Activated gamma-delta T cell treated with anti-CD3 and anti-CD28 coated beads, Interleukin-2, amount 50 U/mL, for 16 hours (primary cell): Measurements from ENCODE around the gene EPHB3.
"Not testable (repeated sequence)": the region's sequence is repeated elsewhere in the genome, so short reads cannot be mapped to it uniquely, and the experiment has no call there.

ENCODE experiments used
- DNase-seq: peaks from one replicate; pipeline ENCODE4 v3.0.0-alpha.2; 2020; ENCODE audit warnings: low read depth

Gene EPHB3

GRCh38 chr3:184600685-184601377, 39.2 kb downstream of the EPHB3 start:
- DNase-seq, result no peak

- no peak for DNase-seq
These were observed 40.2 kb downstream of the EPHB3 start for GRCh38 chr3:184601576-184602371.

GRCh38 chr3:184602372-184603150, 41.0 kb downstream of the EPHB3 start:
- DNase-seq, result no peak

GRCh38 chr3:184603151-184604030, 41.8 kb downstream of the EPHB3 start:
- no peak for DNase-seq

- DNase-seq, result no peak
These were observed 42.5 kb downstream of the EPHB3 start for GRCh38 chr3:184604039-184604601.

- DNase-seq, result no peak
These were observed 43.2 kb downstream of the EPHB3 start for GRCh38 chr3:184604615-184605290.

GRCh38 chr3:184608209-184608608, 46.6 kb downstream of the EPHB3 start:
- DNase-seq, result peak; percentile 7

GRCh38 chr3:184609476-184610244, 48.1 kb downstream of the EPHB3 start:
- no peak for DNase-seq

- DNase-seq, result no peak
These were observed 48.8 kb downstream of the EPHB3 start for GRCh38 chr3:184610245-184610871.

- no peak for DNase-seq
These were observed 50.2 kb downstream of the EPHB3 start for GRCh38 chr3:184611607-184612281.

- no peak for DNase-seq
These were observed 53.8 kb downstream of the EPHB3 start for GRCh38 chr3:184615396-184615795.

GRCh38 chr3:184616436-184616835, 54.9 kb downstream of the EPHB3 start:
- DNase-seq, result no peak

GRCh38 chr3:184617306-184617705, 55.7 kb downstream of the EPHB3 start:
- not testable (repeated sequence) for DNase-seq

GRCh38 chr3:184618811-184619210, 57.2 kb downstream of the EPHB3 start:
- no peak for DNase-seq

GRCh38 chr3:184619369-184619768, 57.8 kb downstream of the EPHB3 start:
- DNase-seq, result no peak

- DNase-seq, result no peak
These were observed 58.3 kb downstream of the EPHB3 start for GRCh38 chr3:184619787-184620430.

GRCh38 chr3:184620475-184621119, 59.0 kb downstream of the EPHB3 start:
- DNase-seq, result no peak

- not testable (repeated sequence) for DNase-seq
These were observed 60.6 kb downstream of the EPHB3 start for GRCh38 chr3:184622156-184622555.
